ENCODE measurements around the gene RBM10.
A peak's percentile ranks its signal among the peaks of the same experiment; 100 is the strongest.
"Not testable (repeated sequence)": the region's sequence is repeated elsewhere in the genome, so short reads cannot be mapped to it uniquely, and the experiment has no call there.

The RBM10 gene, protein sequence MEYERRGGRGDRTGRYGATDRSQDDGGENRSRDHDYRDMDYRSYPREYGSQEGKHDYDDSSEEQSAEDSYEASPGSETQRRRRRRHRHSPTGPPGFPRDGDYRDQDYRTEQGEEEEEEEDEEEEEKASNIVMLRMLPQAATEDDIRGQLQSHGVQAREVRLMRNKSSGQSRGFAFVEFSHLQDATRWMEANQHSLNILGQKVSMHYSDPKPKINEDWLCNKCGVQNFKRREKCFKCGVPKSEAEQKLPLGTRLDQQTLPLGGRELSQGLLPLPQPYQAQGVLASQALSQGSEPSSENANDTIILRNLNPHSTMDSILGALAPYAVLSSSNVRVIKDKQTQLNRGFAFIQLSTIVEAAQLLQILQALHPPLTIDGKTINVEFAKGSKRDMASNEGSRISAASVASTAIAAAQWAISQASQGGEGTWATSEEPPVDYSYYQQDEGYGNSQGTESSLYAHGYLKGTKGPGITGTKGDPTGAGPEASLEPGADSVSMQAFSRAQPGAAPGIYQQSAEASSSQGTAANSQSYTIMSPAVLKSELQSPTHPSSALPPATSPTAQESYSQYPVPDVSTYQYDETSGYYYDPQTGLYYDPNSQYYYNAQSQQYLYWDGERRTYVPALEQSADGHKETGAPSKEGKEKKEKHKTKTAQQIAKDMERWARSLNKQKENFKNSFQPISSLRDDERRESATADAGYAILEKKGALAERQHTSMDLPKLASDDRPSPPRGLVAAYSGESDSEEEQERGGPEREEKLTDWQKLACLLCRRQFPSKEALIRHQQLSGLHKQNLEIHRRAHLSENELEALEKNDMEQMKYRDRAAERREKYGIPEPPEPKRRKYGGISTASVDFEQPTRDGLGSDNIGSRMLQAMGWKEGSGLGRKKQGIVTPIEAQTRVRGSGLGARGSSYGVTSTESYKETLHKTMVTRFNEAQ

DNA sequence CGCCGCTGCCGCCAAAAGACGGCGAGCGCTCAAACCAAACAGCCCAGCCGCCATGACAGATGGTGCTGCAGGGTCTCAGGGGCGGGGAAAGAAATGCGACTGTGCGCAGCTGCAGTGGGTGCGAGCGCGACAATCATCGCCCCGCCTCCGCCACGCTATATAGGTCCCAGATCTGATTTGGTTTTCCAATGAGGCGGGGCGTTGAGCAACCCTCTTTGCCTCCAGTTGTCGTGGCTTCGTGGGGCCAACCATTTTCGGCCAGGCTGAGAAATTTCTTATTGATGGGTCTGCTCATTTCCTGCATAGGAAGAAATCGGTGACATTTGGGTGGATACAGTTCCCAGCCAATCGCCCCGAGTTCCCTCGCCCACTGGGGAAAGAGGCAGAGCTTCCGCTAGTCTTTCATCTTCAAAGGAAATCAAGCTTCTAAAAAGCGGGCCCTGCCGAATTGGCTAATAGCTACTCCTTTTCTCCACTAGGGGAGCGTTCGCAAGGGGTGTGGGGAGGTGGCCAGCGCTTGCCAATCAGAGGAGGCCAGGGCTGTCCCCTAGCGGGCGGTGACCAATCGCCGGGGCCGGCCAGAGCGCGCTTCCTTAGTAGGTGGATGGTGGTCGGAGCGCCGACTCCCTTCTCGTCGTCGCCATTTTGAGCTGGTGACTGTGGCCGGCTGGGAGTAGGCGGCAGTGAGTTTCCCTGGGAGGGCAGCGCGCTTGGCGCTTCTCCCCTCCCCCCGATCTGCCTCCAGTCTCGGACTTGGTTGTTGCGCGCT lies at the start of gene RBM10, which contains the start of gene NDUFB11:
Gene RBM10 (plus strand): TSS at position 596 of the 769 bp plus-strand sequence. CDS start 2,261 bp downstream, outside the sequence.
Gene NDUFB11 (minus strand): TSS at position 77 of the 769 bp plus-strand sequence. CDS start 23 bp downstream, at position 54.
- peak; percentile 46 to 78 (median 58) for DNase-seq (ENCODE audit: low read depth in 2 of 3, low spot score in 2 of 3)

DNA sequence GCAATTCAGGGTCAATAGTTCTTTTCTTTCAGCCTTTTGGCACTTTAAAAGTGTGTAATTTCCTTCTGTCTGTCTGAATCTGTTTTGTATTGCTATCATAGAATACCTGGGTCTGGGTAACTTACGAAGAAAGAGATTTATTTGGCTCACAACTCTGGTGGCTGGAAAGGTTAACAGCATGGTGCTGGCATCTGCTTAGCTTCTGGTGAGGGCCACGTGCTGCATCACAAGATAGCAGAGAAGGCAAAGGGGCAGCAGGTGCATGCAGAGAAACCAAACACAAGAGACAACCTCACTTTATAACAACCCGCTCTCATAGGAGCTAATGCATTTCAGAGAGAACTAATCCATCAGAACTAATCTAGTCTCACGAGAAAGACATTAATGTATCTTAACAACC lies 48.0 kb upstream of the RBM10 start:
- no peak for DNase-seq (ENCODE audit: low read depth in 2 of 3, low spot score in 2 of 3)

DNA sequence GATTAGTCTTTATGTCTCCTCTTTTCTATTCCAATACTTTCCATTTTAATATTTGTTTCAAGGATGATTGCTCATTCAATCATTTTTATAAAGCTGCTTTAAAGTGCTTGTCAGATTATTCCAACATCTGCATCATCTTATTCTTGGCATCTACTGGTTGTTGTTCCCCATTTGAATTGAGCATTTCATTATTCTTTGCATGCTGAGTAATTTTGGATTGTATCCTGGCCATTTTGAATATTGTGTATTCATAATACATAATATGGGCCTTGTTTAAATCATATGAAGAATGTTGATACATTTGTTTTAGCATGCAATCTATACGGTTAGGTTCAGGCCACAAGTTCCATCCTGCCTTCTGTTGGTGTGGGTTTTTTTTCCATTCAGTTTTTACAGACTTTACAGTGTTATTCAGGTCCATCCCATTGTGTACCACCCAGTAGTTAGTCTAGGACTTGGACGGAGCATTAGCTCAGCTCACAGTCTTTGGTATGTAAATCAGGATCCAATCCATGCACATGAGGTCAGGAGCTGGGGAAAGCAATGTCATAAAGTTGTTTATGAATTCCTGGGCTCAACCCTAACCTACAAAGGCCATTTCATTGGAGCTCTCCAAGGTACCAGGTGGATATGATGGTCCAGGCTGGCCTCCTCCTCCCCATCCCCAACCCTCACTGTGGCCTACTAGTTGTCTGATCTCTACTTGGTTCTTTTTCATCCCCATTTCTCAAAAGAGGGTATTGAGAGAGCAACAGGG lies 46.5 kb upstream of the RBM10 start:
- no peak for DNase-seq (ENCODE audit: low read depth in 2 of 3, low spot score in 2 of 3)

DNA sequence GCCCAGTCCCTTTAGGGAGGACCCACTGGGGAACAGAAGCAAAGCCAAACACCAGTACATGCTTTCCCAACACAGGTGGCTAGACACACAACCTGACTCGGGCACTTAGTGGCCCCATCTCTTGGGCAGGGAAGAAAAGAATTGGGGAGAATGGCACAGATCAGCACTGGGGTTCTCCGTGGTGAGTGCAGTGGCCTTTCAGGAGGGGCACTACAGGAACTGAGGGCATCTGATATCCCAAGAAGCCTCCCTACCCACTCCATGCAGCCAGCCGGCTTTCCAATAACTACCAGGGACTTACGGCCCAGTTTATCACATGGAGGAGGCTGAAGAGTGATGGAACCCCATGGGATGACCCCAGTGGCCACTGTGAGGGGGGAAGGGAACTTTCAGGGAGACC lies 43.8 kb upstream of the RBM10 start:
- DNase-seq (ENCODE audit: low read depth in 2 of 3, low spot score in 2 of 3), result no peak

DNA sequence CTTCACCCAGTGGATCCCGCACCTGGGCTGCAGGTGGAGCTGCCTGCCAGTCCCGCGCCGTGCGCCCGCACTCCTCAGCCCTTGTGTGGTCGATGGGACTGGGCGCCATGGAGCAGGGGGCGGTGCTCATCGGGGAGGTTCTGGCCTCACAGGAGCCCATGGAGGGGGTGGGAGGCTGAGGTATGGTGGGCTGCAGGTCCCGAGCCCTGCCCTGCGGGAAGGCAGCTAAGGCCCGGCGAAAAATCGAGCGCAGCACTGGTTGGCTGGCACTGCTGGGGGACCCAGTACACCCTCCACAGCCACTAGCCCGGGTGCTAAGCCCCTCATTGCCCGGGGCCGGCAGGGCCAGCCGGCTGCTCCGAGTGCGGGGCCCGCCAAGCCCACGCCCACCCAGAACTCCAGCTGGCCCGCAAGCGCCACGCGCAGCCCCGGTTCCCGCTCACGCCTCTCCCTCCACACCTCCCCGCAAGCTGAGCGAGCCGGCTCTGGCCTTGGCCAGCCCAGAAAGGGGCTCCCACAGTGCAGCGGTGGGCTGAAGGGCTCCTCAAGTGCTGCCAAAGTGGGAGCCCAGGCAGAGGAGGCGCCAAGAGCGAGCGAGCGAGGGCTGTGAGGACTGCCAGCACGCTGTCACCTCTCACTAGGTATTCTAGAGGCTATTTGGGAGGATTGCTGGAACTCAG lies 33.9 kb upstream of the RBM10 start:
- not testable (repeated sequence) for DNase-seq (ENCODE audit: low read depth in 2 of 3, low spot score in 2 of 3)

GRCh38 chrX:47112316-47112954 lies 32.6 kb upstream of the RBM10 start:
- DNase-seq (ENCODE audit: low read depth in 2 of 3, low spot score in 2 of 3), result no peak

DNA sequence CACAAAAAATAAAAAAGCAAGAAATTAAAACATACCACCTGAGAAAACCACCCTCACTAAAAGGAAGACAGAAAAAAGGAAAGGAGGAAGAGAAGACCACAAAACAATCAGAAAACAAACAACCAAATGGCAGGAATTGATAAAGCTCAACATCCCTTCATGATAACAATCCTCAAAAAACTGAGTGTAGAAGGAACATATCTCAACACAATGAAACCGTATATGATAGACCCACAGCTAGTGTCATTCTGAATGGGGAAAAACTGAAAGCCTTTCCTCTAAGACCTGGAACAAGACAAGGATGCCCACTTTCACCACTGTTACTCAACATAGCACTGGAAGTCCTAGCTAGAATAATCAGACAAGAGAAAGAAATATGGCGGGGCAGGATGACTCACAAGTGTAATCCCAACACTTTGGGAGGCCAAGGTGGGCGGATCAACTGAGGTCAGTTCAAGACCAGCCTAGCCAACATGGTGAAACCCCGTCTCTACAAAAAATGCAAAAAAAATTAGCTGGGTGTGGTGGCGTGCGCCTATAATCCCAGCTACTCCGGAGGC lies 28.4 kb upstream of the RBM10 start:
- not testable (repeated sequence) for DNase-seq (ENCODE audit: low read depth in 2 of 3, low spot score in 2 of 3)

- not testable (repeated sequence) for DNase-seq (ENCODE audit: low read depth in 2 of 3, low spot score in 2 of 3)
Measured at GRCh38 chrX:47124466-47124865, 20.6 kb upstream of the RBM10 start.

- peak; percentile 54 to 72 (median 62) for DNase-seq (ENCODE audit: low read depth in 2 of 3, low spot score in 2 of 3)
Measured at GRCh38 chrX:47129157-47129898, 15.7 kb upstream of the RBM10 start.

DNA sequence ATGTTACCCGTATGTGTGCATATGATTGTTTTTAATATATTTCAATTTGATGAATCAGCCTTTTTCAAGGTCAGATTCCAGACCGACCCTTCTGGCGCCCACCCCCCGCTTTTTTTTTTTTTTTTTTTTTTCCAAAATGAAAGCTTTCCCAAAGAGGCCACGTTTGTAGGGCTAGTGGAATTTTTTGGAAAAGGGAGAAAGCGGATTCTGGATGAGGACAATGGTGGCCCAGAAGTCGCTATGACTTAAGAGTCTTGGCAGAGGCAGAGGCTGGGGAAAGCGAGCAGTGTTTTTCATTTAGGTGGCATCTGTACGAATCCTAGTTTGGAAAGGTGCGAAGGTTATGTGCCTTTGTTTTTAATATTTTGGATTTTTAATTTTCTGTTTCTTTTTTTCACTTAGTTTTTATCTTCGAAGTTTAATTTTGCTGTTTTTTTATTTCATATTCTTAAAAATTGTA lies 15.1 kb upstream of the RBM10 start:
- DNase-seq (ENCODE audit: low read depth in 2 of 3, low spot score in 2 of 3), result no peak

DNA sequence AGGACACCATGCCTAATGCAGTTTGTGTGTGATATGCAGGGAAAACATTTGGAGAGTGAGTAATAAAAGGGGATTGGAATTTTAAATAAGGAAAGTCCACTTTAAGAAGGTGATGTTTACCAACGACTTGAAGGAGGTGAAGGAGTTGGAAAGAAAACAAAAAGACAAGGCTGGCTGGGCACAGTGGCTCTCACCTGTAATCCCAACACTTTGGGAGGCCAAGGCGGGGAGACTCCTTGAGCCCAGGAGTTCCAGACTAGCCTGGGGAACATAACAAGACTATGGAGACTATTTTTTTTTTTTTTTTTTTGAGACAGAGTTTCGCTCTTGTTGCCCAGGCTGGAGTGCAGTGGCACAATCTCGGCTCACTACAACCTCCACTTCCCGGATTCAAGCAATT lies 11.5 kb upstream of the RBM10 start:
- no peak for DNase-seq (ENCODE audit: low read depth in 2 of 3, low spot score in 2 of 3)

DNA sequence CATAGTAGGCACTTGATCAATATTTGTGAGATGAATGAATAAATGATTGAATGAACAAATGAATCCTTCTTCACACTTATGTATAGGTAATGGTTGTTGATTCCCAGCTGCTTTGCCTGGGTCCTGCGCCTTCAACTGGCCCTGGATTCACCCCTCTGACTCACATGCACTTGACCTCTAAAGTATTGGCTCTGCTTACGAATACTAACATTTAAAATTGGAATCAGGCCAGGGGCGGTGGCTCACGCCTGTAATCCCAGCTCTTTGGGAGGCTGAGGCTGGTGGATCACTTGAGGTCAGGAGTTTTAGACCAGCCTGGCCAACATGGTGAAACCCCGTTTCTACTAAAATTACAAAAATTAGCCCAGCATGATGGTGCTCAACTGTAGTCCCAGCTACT lies 9.4 kb upstream of the RBM10 start:
- not testable (repeated sequence) for DNase-seq (ENCODE audit: low read depth in 2 of 3, low spot score in 2 of 3)

- no peak for DNase-seq (ENCODE audit: low read depth in 2 of 3, low spot score in 2 of 3)
Measured at GRCh38 chrX:47138171-47138570, 6.8 kb upstream of the RBM10 start.

- DNase-seq (ENCODE audit: low read depth in 2 of 3, low spot score in 2 of 3), result peak in 1 of 3 experiments; percentile 15
Measured at GRCh38 chrX:47143894-47144625, 961 bp upstream of the RBM10 start.

GRCh38 chrX:47145395-47146120 lies 537 bp downstream of the RBM10 start:
- DNase-seq (ENCODE audit: low read depth in 2 of 3, low spot score in 2 of 3), result no peak

DNA sequence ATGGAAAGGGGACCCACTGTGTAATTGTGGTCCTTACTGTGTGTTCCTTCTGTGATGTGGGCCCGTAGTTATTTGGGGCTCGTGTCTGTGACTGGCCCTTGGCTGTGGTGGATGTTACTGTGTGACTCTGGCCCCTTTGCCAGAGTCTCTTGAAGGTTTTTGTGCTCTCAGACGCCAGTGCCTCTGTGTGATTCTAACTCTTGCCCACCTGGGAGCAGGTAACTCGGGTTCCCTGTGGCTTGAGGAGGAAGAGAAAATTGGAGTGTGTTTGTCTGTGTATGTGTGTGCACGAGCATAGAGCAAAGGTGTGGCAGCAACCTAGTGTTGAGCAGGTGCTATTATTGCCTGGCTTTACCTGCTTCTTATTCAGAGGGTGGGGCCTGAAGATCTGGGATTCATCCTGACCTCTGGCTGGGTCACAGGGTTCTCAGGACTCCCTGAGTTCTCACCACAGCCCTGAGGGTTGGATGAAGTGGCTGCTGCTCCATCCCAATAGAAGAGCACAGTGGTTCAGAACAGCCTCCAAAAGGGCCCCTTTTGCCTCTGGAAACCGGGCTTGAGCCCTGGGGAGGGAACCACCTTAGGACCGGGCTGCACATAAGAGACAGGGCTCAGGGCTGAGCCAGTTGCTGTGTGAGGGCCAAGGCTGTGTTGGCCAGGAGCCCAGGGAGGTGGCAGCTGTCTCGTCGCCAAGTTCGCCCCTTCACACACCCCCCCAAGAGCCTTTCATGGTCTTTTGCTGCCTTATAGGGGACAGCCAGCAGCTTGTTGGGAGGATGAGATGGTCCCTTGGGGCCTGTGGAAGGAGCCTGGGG lies 1.3 kb downstream of the RBM10 start:
- no peak for DNase-seq (ENCODE audit: low read depth in 2 of 3, low spot score in 2 of 3)

Measured in activated CD8-positive, alpha-beta memory T cell treated with anti-CD3 and anti-CD28 coated beads for 48 hours (primary cell).